ENCODE measurements around the gene DUSP12. TPM values are rescaled to one million over a fixed set of nuclear protein-coding genes. Genes with fewer than 3 reads are reported as not detected.
A peak's percentile ranks its signal among the peaks of the same experiment; 100 is the strongest.

Gene DUSP12
- total and polyA plus RNA-seq, 2 donors (not counting 1 experiment from before 2014, with no cell fraction given) = 35.6 to 35.8 TPM

DNA sequence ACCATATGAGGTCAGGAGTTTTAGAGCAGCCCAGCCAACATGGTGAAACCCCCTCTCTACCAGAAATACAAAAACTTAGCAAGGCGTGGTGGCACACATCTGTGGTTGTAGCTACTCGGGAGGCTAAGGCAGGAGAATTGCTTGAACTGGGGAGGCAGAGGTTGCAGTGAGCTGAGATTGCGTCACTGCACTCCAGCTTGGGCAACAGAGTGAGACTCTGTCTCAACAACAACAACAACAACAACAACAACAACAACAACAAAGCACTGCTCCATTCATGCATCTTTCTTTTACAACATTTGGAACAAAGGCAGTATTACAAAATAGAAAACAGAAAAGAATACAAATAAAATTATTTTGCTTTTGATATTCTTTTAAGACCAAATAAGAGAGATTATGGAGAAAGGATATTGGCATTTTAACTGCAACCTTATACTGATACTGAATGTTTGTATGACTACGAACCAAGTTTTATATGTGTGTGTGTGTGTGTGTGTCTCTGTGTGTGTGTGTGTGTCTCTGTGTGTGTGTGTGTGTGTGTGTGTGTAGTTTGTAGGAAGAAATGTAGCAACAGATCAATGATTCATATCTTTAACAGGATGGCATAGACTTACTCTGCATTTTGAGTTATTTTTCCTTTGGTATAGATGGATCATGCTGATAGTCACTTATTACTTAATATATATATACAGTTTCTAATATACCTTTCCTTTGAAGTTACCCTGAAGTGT lies 41.2 kb downstream of the DUSP12 start:
- TF ChIP-seq EZH2 (IDR thresholded peaks at IDR 0.05; ENCODE audit: low read length, missing control alignments) = no peak
- TF ChIP-seq, protein P1, sequence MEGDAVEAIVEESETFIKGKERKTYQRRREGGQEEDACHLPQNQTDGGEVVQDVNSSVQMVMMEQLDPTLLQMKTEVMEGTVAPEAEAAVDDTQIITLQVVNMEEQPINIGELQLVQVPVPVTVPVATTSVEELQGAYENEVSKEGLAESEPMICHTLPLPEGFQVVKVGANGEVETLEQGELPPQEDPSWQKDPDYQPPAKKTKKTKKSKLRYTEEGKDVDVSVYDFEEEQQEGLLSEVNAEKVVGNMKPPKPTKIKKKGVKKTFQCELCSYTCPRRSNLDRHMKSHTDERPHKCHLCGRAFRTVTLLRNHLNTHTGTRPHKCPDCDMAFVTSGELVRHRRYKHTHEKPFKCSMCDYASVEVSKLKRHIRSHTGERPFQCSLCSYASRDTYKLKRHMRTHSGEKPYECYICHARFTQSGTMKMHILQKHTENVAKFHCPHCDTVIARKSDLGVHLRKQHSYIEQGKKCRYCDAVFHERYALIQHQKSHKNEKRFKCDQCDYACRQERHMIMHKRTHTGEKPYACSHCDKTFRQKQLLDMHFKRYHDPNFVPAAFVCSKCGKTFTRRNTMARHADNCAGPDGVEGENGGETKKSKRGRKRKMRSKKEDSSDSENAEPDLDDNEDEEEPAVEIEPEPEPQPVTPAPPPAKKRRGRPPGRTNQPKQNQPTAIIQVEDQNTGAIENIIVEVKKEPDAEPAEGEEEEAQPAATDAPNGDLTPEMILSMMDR (conservative IDR thresholded peaks at IDR 0.05 in 1 of 2, IDR thresholded peaks at IDR 0.05 in 1 of 2; ENCODE audit: low read depth in 1 of 2, low read length in 2 of 2) = no peak
- no peak overlapping the region for H2AFZ ChIP-seq (ENCODE audit: low read length)
- H3K27me3 ChIP-seq (ENCODE audit: control insufficient read depth, insufficient read depth, low read length) = no peaks in the 10 kb centered on the region
- no peak overlapping the region for H3K4me3 ChIP-seq (replicated peaks in 1 of 4; ENCODE audit: control extremely low read depth in 1 of 4, insufficient read depth in 1 of 4, low read depth in 3 of 4, low read length in 4 of 4)
- H3K9ac ChIP-seq (ENCODE audit: insufficient read depth, low read length) = no peak overlapping the region
- no peak overlapping the region for H3K27ac ChIP-seq (ENCODE audit: insufficient read depth, low read length)
- H3K9me3 ChIP-seq (ENCODE audit: control insufficient read depth, insufficient read depth, low read depth, low read length) = no peaks in the 10 kb centered on the region
- H3K79me2 ChIP-seq (ENCODE audit: control insufficient read depth, insufficient read depth, low read length) = no peaks in the 10 kb centered on the region
- no peaks in the 10 kb centered on the region for H4K20me1 ChIP-seq (ENCODE audit: control insufficient read depth, extremely low read depth, insufficient read depth, low read length)
- H3K4me1 ChIP-seq (ENCODE audit: control insufficient read depth, extremely low read depth, insufficient read depth, low read length) = no peaks in the 10 kb centered on the region
- H3K36me3 ChIP-seq (ENCODE audit: control insufficient read depth, insufficient read depth, low read length) = no peaks in the 10 kb centered on the region
- H3K4me2 ChIP-seq (ENCODE audit: extremely low read depth, insufficient read depth, low read length) = no peak overlapping the region
- DNase-seq (ENCODE audit: low read depth in 2 of 2) = no peak

DNA sequence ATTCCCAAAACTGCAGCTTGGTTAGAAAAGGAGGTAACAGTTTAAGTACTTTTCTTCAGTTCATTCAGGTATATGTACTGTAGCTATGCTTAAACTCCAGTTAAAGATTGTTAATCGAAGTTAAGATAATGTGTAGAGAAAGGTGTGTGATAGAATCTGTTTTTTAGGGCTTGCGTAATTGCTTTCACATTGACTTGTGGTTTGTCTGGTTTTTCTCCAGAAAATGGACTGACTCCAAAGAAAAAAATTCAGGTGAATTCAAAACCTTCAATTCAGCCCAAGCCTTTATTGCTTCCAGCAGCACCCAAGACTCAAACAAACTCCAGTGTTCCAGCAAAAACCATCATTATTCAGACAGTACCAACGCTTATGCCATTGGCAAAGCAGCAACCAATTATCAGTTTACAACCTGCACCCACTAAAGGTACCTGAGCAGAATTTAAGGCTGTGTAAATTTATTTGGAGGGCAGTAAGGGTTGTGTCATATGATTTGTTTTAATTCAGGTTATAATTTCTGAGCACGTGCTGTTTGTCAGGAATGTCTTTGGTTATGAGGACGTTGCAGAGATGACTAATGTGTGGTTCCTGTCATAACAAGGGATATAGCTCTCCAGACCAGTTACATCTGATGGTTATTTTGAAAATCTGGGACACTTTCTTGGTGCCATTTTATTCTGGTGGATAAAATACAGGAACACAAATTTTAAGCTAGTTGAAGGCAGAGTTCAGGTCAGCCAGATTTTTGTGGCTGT lies 42.5 kb downstream of the DUSP12 start:
- TF ChIP-seq, protein P1 (conservative IDR thresholded peaks at IDR 0.05 in 1 of 2, IDR thresholded peaks at IDR 0.05 in 1 of 2; ENCODE audit: low read depth in 1 of 2, low read length in 2 of 2) = no peak
- TF ChIP-seq EZH2 (IDR thresholded peaks at IDR 0.05; ENCODE audit: low read length, missing control alignments) = no peak
- H3K9me3 ChIP-seq (ENCODE audit: control insufficient read depth, insufficient read depth, low read depth, low read length) = no peaks in the 10 kb centered on the region
- no peak overlapping the region for H2AFZ ChIP-seq (ENCODE audit: low read length)
- H3K4me1 ChIP-seq (ENCODE audit: control insufficient read depth, extremely low read depth, insufficient read depth, low read length) = no peaks in the 10 kb centered on the region
- H3K27me3 ChIP-seq (ENCODE audit: control insufficient read depth, insufficient read depth, low read length) = no peaks in the 10 kb centered on the region
- H3K27ac ChIP-seq (ENCODE audit: insufficient read depth, low read length) = no peak overlapping the region
- H3K4me3 ChIP-seq (replicated peaks in 1 of 4; ENCODE audit: control extremely low read depth in 1 of 4, insufficient read depth in 1 of 4, low read depth in 3 of 4, low read length in 4 of 4) = no peak overlapping the region
- H3K79me2 ChIP-seq (ENCODE audit: control insufficient read depth, insufficient read depth, low read length) = no peaks in the 10 kb centered on the region
- DNase-seq (ENCODE audit: low read depth in 2 of 2) = peak in 1 of 2 donors; percentile 30
- H3K36me3 ChIP-seq (ENCODE audit: control insufficient read depth, insufficient read depth, low read length) = no peaks in the 10 kb centered on the region
- no peak overlapping the region for H3K4me2 ChIP-seq (ENCODE audit: extremely low read depth, insufficient read depth, low read length)
- no peak overlapping the region for H3K9ac ChIP-seq (ENCODE audit: insufficient read depth, low read length)
- H4K20me1 ChIP-seq (ENCODE audit: control insufficient read depth, extremely low read depth, insufficient read depth, low read length) = no peaks in the 10 kb centered on the region

DNA sequence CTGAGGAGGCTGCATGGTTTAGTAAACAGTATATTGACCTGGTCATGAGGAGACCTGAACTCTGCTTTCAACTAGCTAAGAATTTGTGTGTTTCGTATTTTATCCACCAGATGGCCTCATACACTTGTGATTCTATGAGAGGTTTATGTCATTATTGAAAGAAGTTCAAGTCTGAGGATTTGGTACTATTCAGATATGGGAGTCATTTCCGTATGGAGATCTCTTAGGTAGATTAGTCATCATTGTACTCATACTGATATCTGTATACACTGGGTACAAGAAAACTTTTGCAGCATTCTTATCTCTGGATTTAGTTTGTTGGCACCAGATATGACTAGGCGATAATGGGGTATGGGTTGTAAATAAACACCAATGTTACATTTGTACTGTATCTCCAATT lies 43.2 kb downstream of the DUSP12 start:
- H3K4me3 ChIP-seq (replicated peaks in 1 of 4; ENCODE audit: control extremely low read depth in 1 of 4, insufficient read depth in 1 of 4, low read depth in 3 of 4, low read length in 4 of 4) = no peak overlapping the region
- no peak overlapping the region for H3K4me2 ChIP-seq (ENCODE audit: extremely low read depth, insufficient read depth, low read length)
- no peak for TF ChIP-seq EZH2 (IDR thresholded peaks at IDR 0.05; ENCODE audit: low read length, missing control alignments)
- TF ChIP-seq, protein P1 (conservative IDR thresholded peaks at IDR 0.05 in 1 of 2, IDR thresholded peaks at IDR 0.05 in 1 of 2; ENCODE audit: low read depth in 1 of 2, low read length in 2 of 2) = peak; percentile 45 to 52
- H3K79me2 ChIP-seq (ENCODE audit: control insufficient read depth, insufficient read depth, low read length) = no peaks in the 10 kb centered on the region
- no peak overlapping the region for H3K9ac ChIP-seq (ENCODE audit: insufficient read depth, low read length)
- no peaks in the 10 kb centered on the region for H3K27me3 ChIP-seq (ENCODE audit: control insufficient read depth, insufficient read depth, low read length)
- DNase-seq (ENCODE audit: low read depth in 2 of 2) = peak; percentile 84 to 88
- H3K27ac ChIP-seq (ENCODE audit: insufficient read depth, low read length) = no peak overlapping the region
- no peaks in the 10 kb centered on the region for H3K9me3 ChIP-seq (ENCODE audit: control insufficient read depth, insufficient read depth, low read depth, low read length)
- no peaks in the 10 kb centered on the region for H3K36me3 ChIP-seq (ENCODE audit: control insufficient read depth, insufficient read depth, low read length)
- no peaks in the 10 kb centered on the region for H4K20me1 ChIP-seq (ENCODE audit: control insufficient read depth, extremely low read depth, insufficient read depth, low read length)
- H3K4me1 ChIP-seq (ENCODE audit: control insufficient read depth, extremely low read depth, insufficient read depth, low read length) = no peaks in the 10 kb centered on the region
- H2AFZ ChIP-seq (ENCODE audit: low read length) = no peak overlapping the region
